Measurements from ENCODE around the gene MAN1C1.
A peak's percentile ranks its signal among the peaks of the same experiment; 100 is the strongest.

Gene MAN1C1

GRCh38 chr1:25573961-25574360 is 42.6 kb upstream of the MAN1C1 start:
- Histone ChIP-seq H2BK5ac (ENCODE audit: low read length) (peak overlapping the region; percentile 2), H2AK5ac (ENCODE audit: low read depth, low read length) (peak overlapping the region; percentile 83), H3K27ac (replicated peaks; ENCODE audit: low read length) (no peak overlapping the region), H3K27me3 (ENCODE audit: control insufficient read depth in 3 of 3, insufficient read depth in 3 of 3, low read depth in 1 of 3, low read length in 3 of 3) (no peaks in the 10 kb centered on the region), H3K18ac (ENCODE audit: low read length) (no peak overlapping the region), H3K4me3 (ENCODE audit: low read length in 2 of 2) (no peak overlapping the region), H3K4me2 (ENCODE audit: insufficient read depth, low read length, poor library complexity, severe bottlenecking) (no peak overlapping the region), H3K9ac (ENCODE audit: low read depth, low read length, poor library complexity) (no peak overlapping the region), H3K4me1 (ENCODE audit: control insufficient read depth in 2 of 2, insufficient read depth in 1 of 2, low read depth in 1 of 2, low read length in 2 of 2) (peaks cover 17 to 25% of the 10 kb centered on the region in 2 donors), H2BK120ac (ENCODE audit: low read depth, low read length) (no peak overlapping the region), H3K14ac (ENCODE audit: low read length) (peak overlapping the region; percentile 11), H2AFZ (ENCODE audit: low read length) (no peak overlapping the region), H3K9me3 (replicated peaks in 1 of 2; ENCODE audit: control insufficient read depth in 2 of 2, insufficient read depth in 1 of 2, low read depth in 1 of 2, low read length in 2 of 2) (no peaks in the 10 kb centered on the region), H2BK12ac (ENCODE audit: low read length) (no peak overlapping the region), H3K79me1 (ENCODE audit: low read depth, low read length) (no peaks in the 10 kb centered on the region), H4K8ac (ENCODE audit: low read depth, low read length) (no peak overlapping the region), H3K4ac (ENCODE audit: low read length) (no peak overlapping the region), H2BK15ac (ENCODE audit: low read length) (peak overlapping the region; percentile 32), H3K23ac (ENCODE audit: low read depth, low read length, poor library complexity) (no peak overlapping the region), H3K36me3 (replicated peaks in 1 of 2; ENCODE audit: control insufficient read depth in 2 of 2, insufficient read depth in 2 of 2, low read length in 2 of 2) (no peaks in the 10 kb centered on the region), H4K91ac (ENCODE audit: low read depth, low read length, poor library complexity) (no peak overlapping the region)
- DNase-seq (ENCODE audit: low spot score): no peak
- WGBS, 2 donors (ENCODE audit: extremely low coverage in 2 of 2, insufficient read length in 2 of 2, insufficient replicate concordance in 1 of 2): no CpG with 5 or more reads among the region's 8 CpGs

GRCh38 chr1:25575191-25575590 is 41.4 kb upstream of the MAN1C1 start:
- no peak overlapping the region for H2AFZ ChIP-seq (ENCODE audit: low read length)
- H3K4me1 ChIP-seq (ENCODE audit: control insufficient read depth in 2 of 2, insufficient read depth in 1 of 2, low read depth in 1 of 2, low read length in 2 of 2): peaks cover 14 to 15% of the 10 kb centered on the region in 2 donors
- no peak overlapping the region for H3K4me2 ChIP-seq (ENCODE audit: insufficient read depth, low read length, poor library complexity, severe bottlenecking)
- H3K36me3 ChIP-seq (replicated peaks in 1 of 2; ENCODE audit: control insufficient read depth in 2 of 2, insufficient read depth in 2 of 2, low read length in 2 of 2): no peaks in the 10 kb centered on the region
- H3K79me1 ChIP-seq (ENCODE audit: low read depth, low read length): no peaks in the 10 kb centered on the region
- no peak overlapping the region for H2BK15ac ChIP-seq (ENCODE audit: low read length)
- no peak overlapping the region for H3K14ac ChIP-seq (ENCODE audit: low read length)
- no peak overlapping the region for H2BK12ac ChIP-seq (ENCODE audit: low read length)
- no CpG with 5 or more reads among the region's 2 CpGs for WGBS, 2 donors (ENCODE audit: extremely low coverage in 2 of 2, insufficient read length in 2 of 2, insufficient replicate concordance in 1 of 2)
- no peak overlapping the region for H4K91ac ChIP-seq (ENCODE audit: low read depth, low read length, poor library complexity)
- no peak overlapping the region for H4K8ac ChIP-seq (ENCODE audit: low read depth, low read length)
- peak overlapping the region; percentile 29 for H2AK5ac ChIP-seq (ENCODE audit: low read depth, low read length)
- DNase-seq (ENCODE audit: low spot score): no peak
- no peak overlapping the region for H2BK120ac ChIP-seq (ENCODE audit: low read depth, low read length)
- H2BK5ac ChIP-seq (ENCODE audit: low read length): no peak overlapping the region
- H3K27ac ChIP-seq (replicated peaks; ENCODE audit: low read length): no peak overlapping the region
- no peak overlapping the region for H3K4me3 ChIP-seq (ENCODE audit: low read length in 2 of 2)
- H3K9me3 ChIP-seq (replicated peaks in 1 of 2; ENCODE audit: control insufficient read depth in 2 of 2, insufficient read depth in 1 of 2, low read depth in 1 of 2, low read length in 2 of 2): no peaks in the 10 kb centered on the region
- no peak overlapping the region for H3K4ac ChIP-seq (ENCODE audit: low read length)
- H3K23ac ChIP-seq (ENCODE audit: low read depth, low read length, poor library complexity): no peak overlapping the region
- no peak overlapping the region for H3K9ac ChIP-seq (ENCODE audit: low read depth, low read length, poor library complexity)
- no peak overlapping the region for H3K18ac ChIP-seq (ENCODE audit: low read length)
- no peaks in the 10 kb centered on the region for H3K27me3 ChIP-seq (ENCODE audit: control insufficient read depth in 3 of 3, insufficient read depth in 3 of 3, low read depth in 1 of 3, low read length in 3 of 3)

DNA sequence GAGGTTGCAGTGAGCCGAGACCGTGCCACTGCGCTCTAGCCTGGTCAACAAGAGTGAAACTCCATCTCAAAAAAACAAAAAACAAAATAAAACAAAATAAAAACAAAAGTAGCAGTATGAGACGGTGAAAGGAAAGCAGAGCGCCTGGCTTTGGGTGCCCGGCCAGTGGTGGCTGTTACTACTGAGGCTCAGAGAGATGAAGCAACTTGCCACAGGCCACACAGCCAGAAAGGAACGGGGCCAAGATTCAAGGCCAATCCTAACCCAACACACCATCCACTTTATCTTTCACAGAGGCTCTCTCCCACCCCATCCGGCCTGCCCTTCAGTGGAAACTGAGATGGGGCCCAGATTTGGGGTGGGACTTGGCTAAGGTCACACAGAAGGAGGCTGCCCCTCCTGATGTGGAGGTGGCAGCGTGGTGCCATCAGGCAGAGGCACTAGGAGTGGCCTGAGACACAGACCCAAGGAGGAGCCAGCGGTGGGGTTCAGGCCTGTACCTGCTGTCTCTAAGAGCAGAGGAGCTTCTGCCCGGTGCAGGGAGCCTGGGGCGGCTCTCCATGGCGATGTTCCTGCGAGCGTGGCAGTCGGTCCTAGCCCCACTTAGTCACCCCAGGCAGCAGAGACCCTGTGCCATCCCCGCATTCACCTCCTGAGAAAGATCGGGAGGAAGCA is 40.0 kb upstream of the MAN1C1 start:
- H3K4me2 ChIP-seq (ENCODE audit: insufficient read depth, low read length, poor library complexity, severe bottlenecking): no peak overlapping the region
- DNase-seq (ENCODE audit: low spot score): no peak
- no peak overlapping the region for H3K9ac ChIP-seq (ENCODE audit: low read depth, low read length, poor library complexity)
- no peaks in the 10 kb centered on the region for H3K79me1 ChIP-seq (ENCODE audit: low read depth, low read length)
- no peaks in the 10 kb centered on the region for H3K9me3 ChIP-seq (replicated peaks in 1 of 2; ENCODE audit: control insufficient read depth in 2 of 2, insufficient read depth in 1 of 2, low read depth in 1 of 2, low read length in 2 of 2)
- peak overlapping the region; percentile 84 for H3K14ac ChIP-seq (ENCODE audit: low read length)
- H4K8ac ChIP-seq (ENCODE audit: low read depth, low read length): no peak overlapping the region
- H3K4me1 ChIP-seq (ENCODE audit: control insufficient read depth in 2 of 2, insufficient read depth in 1 of 2, low read depth in 1 of 2, low read length in 2 of 2): peaks cover 15 to 19% of the 10 kb centered on the region in 2 donors
- no peak overlapping the region for H3K23ac ChIP-seq (ENCODE audit: low read depth, low read length, poor library complexity)
- peak overlapping the region; percentile 73 for H2AK5ac ChIP-seq (ENCODE audit: low read depth, low read length)
- H3K4ac ChIP-seq (ENCODE audit: low read length): peak overlapping the region; percentile 47
- peak overlapping the region; percentile 68 for H2BK12ac ChIP-seq (ENCODE audit: low read length)
- H3K27ac ChIP-seq (replicated peaks; ENCODE audit: low read length): no peak overlapping the region
- no peak overlapping the region for H2AFZ ChIP-seq (ENCODE audit: low read length)
- no peak overlapping the region for H2BK120ac ChIP-seq (ENCODE audit: low read depth, low read length)
- no peak overlapping the region for H3K4me3 ChIP-seq (ENCODE audit: low read length in 2 of 2)
- no peaks in the 10 kb centered on the region for H3K27me3 ChIP-seq (ENCODE audit: control insufficient read depth in 3 of 3, insufficient read depth in 3 of 3, low read depth in 1 of 3, low read length in 3 of 3)
- WGBS, 2 donors (ENCODE audit: extremely low coverage in 2 of 2, insufficient read length in 2 of 2, insufficient replicate concordance in 1 of 2): no CpG with 5 or more reads among the region's 18 CpGs
- H4K91ac ChIP-seq (ENCODE audit: low read depth, low read length, poor library complexity): no peak overlapping the region
- peak overlapping the region; percentile 78 for H3K18ac ChIP-seq (ENCODE audit: low read length)
- no peak overlapping the region for H2BK5ac ChIP-seq (ENCODE audit: low read length)
- H3K36me3 ChIP-seq (replicated peaks in 1 of 2; ENCODE audit: control insufficient read depth in 2 of 2, insufficient read depth in 2 of 2, low read length in 2 of 2): no peaks in the 10 kb centered on the region
- H2BK15ac ChIP-seq (ENCODE audit: low read length): peak overlapping the region; percentile 88

- H2BK120ac ChIP-seq (ENCODE audit: low read depth, low read length): no peak overlapping the region
- H3K79me1 ChIP-seq (ENCODE audit: low read depth, low read length): no peaks in the 10 kb centered on the region
- no peak overlapping the region for H2BK5ac ChIP-seq (ENCODE audit: low read length)
- no peak overlapping the region for H3K23ac ChIP-seq (ENCODE audit: low read depth, low read length, poor library complexity)
- H3K4me3 ChIP-seq (ENCODE audit: low read length in 2 of 2): no peak overlapping the region
- no peak overlapping the region for H3K27ac ChIP-seq (replicated peaks; ENCODE audit: low read length)
- H2BK15ac ChIP-seq (ENCODE audit: low read length): peak overlapping the region; percentile 43
- no peak overlapping the region for H3K4ac ChIP-seq (ENCODE audit: low read length)
- no peak overlapping the region for H4K8ac ChIP-seq (ENCODE audit: low read depth, low read length)
- no peak overlapping the region for H3K4me2 ChIP-seq (ENCODE audit: insufficient read depth, low read length, poor library complexity, severe bottlenecking)
- H3K36me3 ChIP-seq (replicated peaks in 1 of 2; ENCODE audit: control insufficient read depth in 2 of 2, insufficient read depth in 2 of 2, low read length in 2 of 2): no peaks in the 10 kb centered on the region
- no peak overlapping the region for H3K14ac ChIP-seq (ENCODE audit: low read length)
- DNase-seq (ENCODE audit: low spot score): no peak
- peak overlapping the region; percentile 76 for H3K18ac ChIP-seq (ENCODE audit: low read length)
- no peak overlapping the region for H2AFZ ChIP-seq (ENCODE audit: low read length)
- H3K4me1 ChIP-seq (ENCODE audit: control insufficient read depth in 2 of 2, insufficient read depth in 1 of 2, low read depth in 1 of 2, low read length in 2 of 2): peaks cover 15 to 23% of the 10 kb centered on the region in 2 donors
- WGBS, 2 donors (ENCODE audit: extremely low coverage in 2 of 2, insufficient read length in 2 of 2, insufficient replicate concordance in 1 of 2): no CpG with 5 or more reads among the region's 21 CpGs
- H4K91ac ChIP-seq (ENCODE audit: low read depth, low read length, poor library complexity): no peak overlapping the region
- H3K27me3 ChIP-seq (ENCODE audit: control insufficient read depth in 3 of 3, insufficient read depth in 3 of 3, low read depth in 1 of 3, low read length in 3 of 3): no peaks in the 10 kb centered on the region
- no peak overlapping the region for H3K9ac ChIP-seq (ENCODE audit: low read depth, low read length, poor library complexity)
- peak overlapping the region; percentile 57 for H2AK5ac ChIP-seq (ENCODE audit: low read depth, low read length)
- no peak overlapping the region for H2BK12ac ChIP-seq (ENCODE audit: low read length)
- no peaks in the 10 kb centered on the region for H3K9me3 ChIP-seq (replicated peaks in 1 of 2; ENCODE audit: control insufficient read depth in 2 of 2, insufficient read depth in 1 of 2, low read depth in 1 of 2, low read length in 2 of 2)
Observed at GRCh38 chr1:25577134-25577920, 39.3 kb upstream of the MAN1C1 start.
